GM12892 (cell line): ENCODE results near the gene RAB40B.
"Not testable (repeated sequence)": the region's sequence is repeated elsewhere in the genome, so short reads cannot be mapped to it uniquely, and the experiment has no call there.

Source experiments
- DNase-seq: peaks from one replicate; pipeline ENCODE4 v3.0.0; 2011; ENCODE audit not compliant: insufficient read length
- FAIRE-seq: peaks from 2 replicates; lab custom pipeline; 2011; peaks lifted over from hg19 to GRCh38; lab: Jason Lieb, UNC
- POLR2A ChIP-seq: IDR thresholded peaks from 2 replicates; pipeline ENCODE4 v1.6.1; 2011; ENCODE audit warnings: low read depth, low read length, control low read depth
- POLR2AphosphoS5 ChIP-seq: IDR thresholded peaks from 2 replicates; pipeline ENCODE4 v1.6.1; 2011; ENCODE audit warnings: low read depth, low read length, control low read depth
- TAF1 ChIP-seq: IDR thresholded peaks from 2 replicates; pipeline ENCODE4 v1.6.1; 2011; ENCODE audit warnings: low read depth, mild to moderate bottlenecking, control low read depth, low read length, borderline replicate concordance

The RAB40B gene

DNA sequence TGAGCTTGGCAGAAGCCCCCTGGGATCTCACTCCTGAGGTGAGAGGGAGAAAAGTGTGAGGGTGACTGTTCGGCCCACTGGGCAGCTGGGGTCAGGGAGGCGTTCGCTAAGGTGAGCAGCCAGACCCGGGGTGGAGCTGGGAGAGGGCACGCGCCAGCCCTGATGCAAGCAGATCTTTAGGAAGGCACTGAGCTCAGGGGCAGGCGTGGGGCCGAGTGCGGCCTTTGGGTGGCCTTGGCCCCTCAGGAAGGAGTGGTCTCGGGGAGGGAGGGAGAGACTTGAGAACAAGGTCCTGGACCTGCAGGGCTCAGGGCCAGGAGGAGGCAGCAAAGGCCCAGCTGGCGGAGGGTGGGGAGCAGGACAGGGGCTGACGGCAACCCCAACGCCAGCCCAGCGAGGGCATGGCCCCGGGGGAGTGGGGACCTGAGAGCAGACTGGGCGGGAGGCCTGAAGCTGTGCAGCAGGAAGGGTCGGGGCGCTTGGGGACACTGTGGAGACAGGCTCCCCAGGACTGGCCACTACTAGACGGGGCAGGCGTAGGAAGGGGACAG lies 35.7 kb downstream of the RAB40B start:
- no peak for TF ChIP-seq TAF1
- TF ChIP-seq POLR2AphosphoS5: no peak
- no peak for TF ChIP-seq POLR2A
- DNase-seq: no peak
- no peak for FAIRE-seq

DNA sequence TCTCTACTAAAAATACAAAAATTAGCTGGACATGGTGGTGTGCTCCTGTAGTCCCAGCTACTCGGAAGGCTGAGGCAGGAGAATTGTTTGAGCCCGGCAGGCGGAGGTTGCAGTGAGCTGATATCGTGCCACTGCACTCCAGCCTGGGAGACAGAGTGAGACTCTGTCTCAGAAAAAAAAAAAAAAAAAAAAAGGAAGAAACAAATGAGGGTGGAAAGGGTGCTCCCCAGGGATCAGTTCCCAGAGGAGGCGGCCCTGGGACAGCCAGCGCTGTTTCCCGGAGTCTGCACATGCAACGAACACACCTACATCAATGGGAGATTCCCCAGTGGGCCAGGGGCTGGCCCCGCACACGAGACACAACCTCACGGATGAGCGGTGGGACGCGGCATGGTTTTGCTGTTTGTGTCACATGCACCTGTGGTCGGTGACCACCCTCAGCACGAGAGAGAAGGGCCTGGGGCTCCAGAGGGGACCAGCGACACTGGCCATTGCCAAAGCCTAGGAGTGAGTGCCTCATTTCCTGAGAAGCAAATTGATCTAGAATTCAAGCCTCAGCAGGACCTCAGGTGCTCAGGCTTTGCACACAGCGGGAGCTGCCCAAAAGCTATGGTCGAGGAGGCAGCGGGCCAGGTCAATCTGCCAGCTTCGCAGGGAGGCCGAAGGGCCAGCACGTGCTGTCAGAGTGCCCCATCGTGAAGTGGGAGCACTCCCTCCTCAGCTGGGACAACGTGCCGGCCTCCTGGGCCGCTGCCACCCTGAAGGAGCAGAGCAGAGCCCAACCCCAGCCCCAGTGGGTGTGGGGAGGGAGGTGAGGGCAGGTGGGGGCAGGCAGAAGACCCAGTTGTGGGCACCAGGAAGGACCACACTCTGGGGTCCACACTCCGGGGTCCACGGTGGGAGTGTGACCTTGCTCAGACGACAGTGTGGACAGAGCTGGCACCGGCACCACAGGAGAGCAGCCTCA lies 36.5 kb downstream of the RAB40B start:
- TF ChIP-seq POLR2AphosphoS5: no peak
- TF ChIP-seq POLR2A: no peak
- no peak for TF ChIP-seq TAF1
- FAIRE-seq: no peak
- no peak for DNase-seq

DNA sequence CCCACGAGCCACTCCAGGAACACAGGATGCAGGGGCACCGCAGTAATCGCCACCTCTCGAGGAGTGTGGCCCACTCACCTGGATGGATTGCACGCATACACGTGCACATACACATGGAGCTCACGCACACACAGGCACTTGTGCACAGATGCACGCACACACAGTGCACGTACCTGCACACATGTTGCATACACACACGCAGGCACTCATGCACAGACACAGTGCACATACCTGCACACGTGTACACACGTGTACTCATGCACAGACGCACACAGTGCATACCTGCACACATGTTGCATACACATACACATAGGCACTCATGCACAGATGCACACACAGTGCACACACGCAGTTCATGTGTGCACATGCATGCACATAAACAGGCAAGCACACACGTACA lies 38.6 kb downstream of the RAB40B start:
- FAIRE-seq (no peak), DNase-seq (no peak)
- no peak for TF ChIP-seq POLR2AphosphoS5
- no peak for TF ChIP-seq TAF1
- no peak for TF ChIP-seq POLR2A

DNA sequence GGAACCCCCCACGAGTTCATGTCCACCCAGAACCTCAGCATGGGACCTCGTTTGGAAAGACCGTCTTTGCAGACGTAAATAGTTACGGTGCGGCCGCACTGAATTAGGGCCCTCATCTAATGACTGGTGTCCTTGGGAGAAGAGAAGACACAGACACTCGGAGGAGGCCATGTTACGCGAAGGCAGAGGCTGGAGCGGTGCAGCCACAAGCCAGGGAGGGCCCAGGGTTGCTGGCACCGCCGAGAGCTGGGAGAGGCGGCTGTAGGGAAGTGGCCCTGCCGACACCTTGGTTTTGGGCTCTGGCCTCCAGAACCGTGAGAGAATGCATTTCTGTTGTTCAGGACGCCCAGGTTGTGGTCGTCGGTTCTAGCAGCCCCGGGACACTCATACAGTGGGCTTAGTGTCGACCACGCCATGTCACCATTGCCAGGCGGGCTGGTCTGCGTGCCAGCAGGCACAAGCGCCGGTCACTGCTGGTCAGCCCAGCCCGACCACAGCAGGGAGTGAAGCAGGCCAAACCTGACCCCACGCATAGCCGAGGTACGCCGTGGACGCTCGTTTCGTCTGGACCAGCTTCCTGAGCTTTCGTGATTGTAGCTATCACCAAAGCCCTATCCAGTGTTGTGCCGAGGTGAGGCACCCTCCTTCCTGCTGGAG lies 39.6 kb downstream of the RAB40B start:
- FAIRE-seq (no peak), DNase-seq (no peak)
- TF ChIP-seq POLR2A (no peak), POLR2AphosphoS5 (no peak), TAF1 (no peak)

DNA sequence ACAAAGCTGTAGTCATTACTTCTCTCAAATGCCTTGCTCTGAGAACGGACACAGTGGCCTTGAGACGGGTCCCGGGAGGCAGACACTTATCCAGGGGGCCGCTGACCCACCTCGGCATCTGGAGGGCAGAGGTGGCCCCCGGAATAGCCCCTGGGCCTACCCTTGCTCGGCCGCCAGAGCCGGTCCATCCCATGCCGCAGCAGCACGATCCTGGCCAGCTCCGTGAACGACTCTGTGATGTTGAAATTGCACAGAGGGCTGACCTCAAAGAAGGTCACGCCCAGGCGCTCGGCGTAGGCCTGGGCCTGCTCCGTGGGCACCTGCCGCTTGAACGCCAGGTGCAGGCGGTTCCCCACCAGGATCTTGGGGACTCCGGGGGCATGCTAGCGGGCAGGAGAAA lies 40.2 kb downstream of the RAB40B start:
- FAIRE-seq: no peak
- TF ChIP-seq POLR2A (no peak), TAF1 (no peak), POLR2AphosphoS5 (no peak)
- DNase-seq: no peak

GRCh38 chr17:82657926-82658325 lies 40.6 kb downstream of the RAB40B start:
- TF ChIP-seq POLR2AphosphoS5 (no peak), TAF1 (no peak), POLR2A (no peak)
- FAIRE-seq: no peak
- no peak for DNase-seq

- FAIRE-seq (no peak), DNase-seq (no peak)
- TF ChIP-seq TAF1: no peak
- no peak for TF ChIP-seq POLR2AphosphoS5
- TF ChIP-seq POLR2A: no peak
Measured at GRCh38 chr17:82656266-82656665, 42.2 kb downstream of the RAB40B start.

- TF ChIP-seq TAF1 (no peak), POLR2A (no peak), POLR2AphosphoS5 (no peak)
- peak; percentile 30 for FAIRE-seq
- DNase-seq: no peak
Measured at GRCh38 chr17:82655523-82655922, 43.0 kb downstream of the RAB40B start.

- no peak for TF ChIP-seq POLR2AphosphoS5
- TF ChIP-seq TAF1: no peak
- no peak for TF ChIP-seq POLR2A
- FAIRE-seq: no peak
Measured at GRCh38 chr17:82655038-82655479, 43.4 kb downstream of the RAB40B start.

GRCh38 chr17:82654611-82655010 lies 43.9 kb downstream of the RAB40B start:
- not testable (repeated sequence) for FAIRE-seq, DNase-seq

More at GRCh38 chr17:82655038-82655479, 43.4 kb downstream of the RAB40B start:
- DNase-seq: no peak

- FAIRE-seq: no peak
- TF ChIP-seq POLR2A (no peak), POLR2AphosphoS5 (no peak), TAF1 (no peak)
- no peak for DNase-seq
Measured at GRCh38 chr17:82653651-82654528, 44.6 kb downstream of the RAB40B start.

GRCh38 chr17:82650723-82651122 lies 47.8 kb downstream of the RAB40B start:
- DNase-seq: no peak
- TF ChIP-seq TAF1 (no peak), POLR2AphosphoS5 (no peak), POLR2A (no peak)
- FAIRE-seq: no peak
